GM21515 (cell line): Measurements from ENCODE around the gene BTNL8.
"Not testable (repeated sequence)": the region's sequence is repeated elsewhere in the genome, so short reads cannot be mapped to it uniquely, and the experiment has no call there.

Experiments
- ATAC-seq: cut with Tn5 transposase; IDR thresholded peaks from one replicate; pipeline ENCODE4 v1.9.1; 2021; ENCODE audit not compliant: unreplicated experiment

Gene BTNL8

GRCh38 chr5:180874804-180875582, 24.0 kb upstream of the BTNL8 start:
- no peak for ATAC-seq

- no peak for ATAC-seq
These were observed 23.0 kb upstream of the BTNL8 start for GRCh38 chr5:180875860-180876426.

- not testable (repeated sequence) for ATAC-seq
These were observed 13.0 kb upstream of the BTNL8 start for GRCh38 chr5:180885845-180886529.

- no peak for ATAC-seq
These were observed 9.6 kb upstream of the BTNL8 start for GRCh38 chr5:180889381-180889780.

GRCh38 chr5:180895330-180895729, 3.6 kb upstream of the BTNL8 start:
- ATAC-seq, result not testable (repeated sequence)

- no peak for ATAC-seq
These were observed 1.2 kb downstream of the BTNL8 start for GRCh38 chr5:180900178-180900577.

GRCh38 chr5:180901319-180902009, 2.5 kb downstream of the BTNL8 start:
- no peak for ATAC-seq

- ATAC-seq, result no peak
These were observed 9.4 kb downstream of the BTNL8 start for GRCh38 chr5:180908400-180908799.

GRCh38 chr5:180908998-180909731, 10.2 kb downstream of the BTNL8 start:
- ATAC-seq, result no peak

- no peak for ATAC-seq
These were observed 10.8 kb downstream of the BTNL8 start for GRCh38 chr5:180909782-180910181.

- no peak for ATAC-seq
These were observed 11.2 kb downstream of the BTNL8 start for GRCh38 chr5:180910182-180910581.

GRCh38 chr5:180910735-180911134, 11.8 kb downstream of the BTNL8 start:
- ATAC-seq, result no peak

- ATAC-seq, result no peak
These were observed 15.7 kb downstream of the BTNL8 start for GRCh38 chr5:180914646-180915045.

GRCh38 chr5:180915924-180916323, 17.0 kb downstream of the BTNL8 start:
- ATAC-seq, result no peak

- no peak for ATAC-seq
These were observed 19.4 kb downstream of the BTNL8 start for GRCh38 chr5:180918380-180918779.

GRCh38 chr5:180920710-180921109, 21.8 kb downstream of the BTNL8 start:
- ATAC-seq, result no peak

- ATAC-seq, result no peak
These were observed 24.0 kb downstream of the BTNL8 start for GRCh38 chr5:180922932-180923331.

GRCh38 chr5:180932660-180933059, 33.7 kb downstream of the BTNL8 start:
- no peak for ATAC-seq

GRCh38 chr5:180935203-180935602, 36.2 kb downstream of the BTNL8 start:
- ATAC-seq, result no peak

GRCh38 chr5:180938294-180938693, 39.3 kb downstream of the BTNL8 start:
- no peak for ATAC-seq
